ENCODE measurements around the gene COL9A3.

COL9A3 gene

GRCh38 chr20:62825333-62825985, 8.6 kb downstream of the COL9A3 start:
- Histone ChIP-seq H3K18ac (ENCODE audit: low read depth in 1 of 2, low read length in 2 of 2) (no peak overlapping the region), H2AK5ac (ENCODE audit: low read length, severe bottlenecking) (no peak overlapping the region), H2BK15ac (ENCODE audit: low read depth, poor library complexity, severe bottlenecking) (no peak overlapping the region), H4K91ac (ENCODE audit: low read length) (peak overlapping the region; percentile 2), H3K4me3 (ENCODE audit: insufficient read depth in 1 of 2, low read depth in 1 of 2, low read length in 2 of 2) (no peak overlapping the region), H3K23ac (ENCODE audit: low read length in 2 of 2) (no peak overlapping the region), H2BK120ac (ENCODE audit: low read depth, low read length) (no peak overlapping the region), H3K14ac (ENCODE audit: low read length in 2 of 2) (no peak overlapping the region), H3K4me2 (ENCODE audit: low read length, poor library complexity, severe bottlenecking) (no peak overlapping the region), H3K79me1 (replicated peaks; ENCODE audit: low read length, poor library complexity, severe bottlenecking) (no peaks in the 10 kb centered on the region), H2BK12ac (ENCODE audit: low read length in 2 of 2) (no peak overlapping the region), H2AFZ (ENCODE audit: low read depth, low read length) (no peak overlapping the region), H2BK5ac (ENCODE audit: low read depth, low read length, poor library complexity, severe bottlenecking) (no peak overlapping the region), H3K4ac (ENCODE audit: low read depth in 1 of 2, low read length in 2 of 2) (no peak overlapping the region), H3K4me1 (ENCODE audit: control insufficient read depth, insufficient read depth, low read depth, low read length) (peaks cover 26% of the 10 kb centered on the region), H3K27me3 (ENCODE audit: control insufficient read depth in 1 of 2, insufficient read depth in 1 of 2, low read length in 2 of 2) (peaks cover 0 to 24% of the 10 kb centered on the region in 2 experiments), H4K8ac (ENCODE audit: low read length) (no peak overlapping the region), H3K9me3 (ENCODE audit: control insufficient read depth, low read length) (no peaks in the 10 kb centered on the region), H3K36me3 (ENCODE audit: control insufficient read depth in 1 of 2, insufficient read depth in 2 of 2, low read depth in 1 of 2, low read length in 2 of 2) (no peaks in the 10 kb centered on the region), H3K9ac (ENCODE audit: low read length) (no peak overlapping the region), H3K27ac (ENCODE audit: low read length, poor library complexity, severe bottlenecking) (no peak overlapping the region)
- 92% methylated on average over 21 of the region's 22 CpGs for WGBS
- no peak for DNase-seq

- no peaks in the 10 kb centered on the region for H3K9me3 ChIP-seq (ENCODE audit: control insufficient read depth, low read length)
- no peak overlapping the region for H3K14ac ChIP-seq (ENCODE audit: low read length in 2 of 2)
- no peak overlapping the region for H3K4me3 ChIP-seq (ENCODE audit: insufficient read depth in 1 of 2, low read depth in 1 of 2, low read length in 2 of 2)
- WGBS = 85% methylated on average over 27 of the region's 27 CpGs
- H3K4ac ChIP-seq (ENCODE audit: low read depth in 1 of 2, low read length in 2 of 2) = no peak overlapping the region
- H3K23ac ChIP-seq (ENCODE audit: low read length in 2 of 2) = no peak overlapping the region
- no peak overlapping the region for H2BK15ac ChIP-seq (ENCODE audit: low read depth, poor library complexity, severe bottlenecking)
- no peak overlapping the region for H4K91ac ChIP-seq (ENCODE audit: low read length)
- no peak overlapping the region for H3K9ac ChIP-seq (ENCODE audit: low read length)
- H2BK12ac ChIP-seq (ENCODE audit: low read length in 2 of 2) = no peak overlapping the region
- H3K4me2 ChIP-seq (ENCODE audit: low read length, poor library complexity, severe bottlenecking) = no peak overlapping the region
- DNase-seq = no peak
- no peaks in the 10 kb centered on the region for H3K79me1 ChIP-seq (replicated peaks; ENCODE audit: low read length, poor library complexity, severe bottlenecking)
- H3K36me3 ChIP-seq (ENCODE audit: control insufficient read depth in 1 of 2, insufficient read depth in 2 of 2, low read depth in 1 of 2, low read length in 2 of 2) = no peaks in the 10 kb centered on the region
- H3K27ac ChIP-seq (ENCODE audit: low read length, poor library complexity, severe bottlenecking) = no peak overlapping the region
- H2BK120ac ChIP-seq (ENCODE audit: low read depth, low read length) = no peak overlapping the region
- no peak overlapping the region for H2BK5ac ChIP-seq (ENCODE audit: low read depth, low read length, poor library complexity, severe bottlenecking)
- H3K4me1 ChIP-seq (ENCODE audit: control insufficient read depth, insufficient read depth, low read depth, low read length) = peaks cover 28% of the 10 kb centered on the region
- no peak overlapping the region for H2AK5ac ChIP-seq (ENCODE audit: low read length, severe bottlenecking)
- H4K8ac ChIP-seq (ENCODE audit: low read length) = no peak overlapping the region
- no peak overlapping the region for H2AFZ ChIP-seq (ENCODE audit: low read depth, low read length)
- H3K27me3 ChIP-seq (ENCODE audit: control insufficient read depth in 1 of 2, insufficient read depth in 1 of 2, low read length in 2 of 2) = peaks cover 0 to 24% of the 10 kb centered on the region in 2 experiments
- H3K18ac ChIP-seq (ENCODE audit: low read depth in 1 of 2, low read length in 2 of 2) = no peak overlapping the region
Observed at GRCh38 chr20:62825986-62826645, 9.3 kb downstream of the COL9A3 start.

- no peak overlapping the region for H3K14ac ChIP-seq (ENCODE audit: low read length in 2 of 2)
- no peak overlapping the region for H3K18ac ChIP-seq (ENCODE audit: low read depth in 1 of 2, low read length in 2 of 2)
- H3K23ac ChIP-seq (ENCODE audit: low read length in 2 of 2) = no peak overlapping the region
- WGBS = 92% methylated on average over 13 of the region's 24 CpGs
- no peaks in the 10 kb centered on the region for H3K36me3 ChIP-seq (ENCODE audit: control insufficient read depth in 1 of 2, insufficient read depth in 2 of 2, low read depth in 1 of 2, low read length in 2 of 2)
- H2AFZ ChIP-seq (ENCODE audit: low read depth, low read length) = no peak overlapping the region
- no peak overlapping the region for H3K9ac ChIP-seq (ENCODE audit: low read length)
- peak overlapping the region; percentile 50 for H2BK15ac ChIP-seq (ENCODE audit: low read depth, poor library complexity, severe bottlenecking)
- no peak for DNase-seq
- H3K79me1 ChIP-seq (replicated peaks; ENCODE audit: low read length, poor library complexity, severe bottlenecking) = no peaks in the 10 kb centered on the region
- no peaks in the 10 kb centered on the region for H3K9me3 ChIP-seq (ENCODE audit: control insufficient read depth, low read length)
- H2BK5ac ChIP-seq (ENCODE audit: low read depth, low read length, poor library complexity, severe bottlenecking) = no peak overlapping the region
- H3K4me1 ChIP-seq (ENCODE audit: control insufficient read depth, insufficient read depth, low read depth, low read length) = peaks cover 29% of the 10 kb centered on the region
- H2AK5ac ChIP-seq (ENCODE audit: low read length, severe bottlenecking) = no peak overlapping the region
- peaks cover 0 to 28% of the 10 kb centered on the region in 2 experiments for H3K27me3 ChIP-seq (ENCODE audit: control insufficient read depth in 1 of 2, insufficient read depth in 1 of 2, low read length in 2 of 2)
- H4K8ac ChIP-seq (ENCODE audit: low read length) = no peak overlapping the region
- H4K91ac ChIP-seq (ENCODE audit: low read length) = no peak overlapping the region
- no peak overlapping the region for H3K4ac ChIP-seq (ENCODE audit: low read depth in 1 of 2, low read length in 2 of 2)
- no peak overlapping the region for H3K4me2 ChIP-seq (ENCODE audit: low read length, poor library complexity, severe bottlenecking)
- H2BK12ac ChIP-seq (ENCODE audit: low read length in 2 of 2) = no peak overlapping the region
- no peak overlapping the region for H3K4me3 ChIP-seq (ENCODE audit: insufficient read depth in 1 of 2, low read depth in 1 of 2, low read length in 2 of 2)
- H3K27ac ChIP-seq (ENCODE audit: low read length, poor library complexity, severe bottlenecking) = no peak overlapping the region
- no peak overlapping the region for H2BK120ac ChIP-seq (ENCODE audit: low read depth, low read length)
Observed at GRCh38 chr20:62826646-62827310, 9.9 kb downstream of the COL9A3 start.

- Histone ChIP-seq H3K23ac (ENCODE audit: low read length in 2 of 2) (no peak overlapping the region), H2BK12ac (ENCODE audit: low read length in 2 of 2) (no peak overlapping the region), H3K79me1 (replicated peaks; ENCODE audit: low read length, poor library complexity, severe bottlenecking) (no peaks in the 10 kb centered on the region), H3K27me3 (ENCODE audit: control insufficient read depth in 1 of 2, insufficient read depth in 1 of 2, low read length in 2 of 2) (peaks cover 0 to 33% of the 10 kb centered on the region in 2 experiments), H3K14ac (ENCODE audit: low read length in 2 of 2) (no peak overlapping the region), H3K18ac (ENCODE audit: low read depth in 1 of 2, low read length in 2 of 2) (no peak overlapping the region), H4K91ac (ENCODE audit: low read length) (peak overlapping the region; percentile 11), H3K36me3 (ENCODE audit: control insufficient read depth in 1 of 2, insufficient read depth in 2 of 2, low read depth in 1 of 2, low read length in 2 of 2) (no peaks in the 10 kb centered on the region), H3K4me2 (ENCODE audit: low read length, poor library complexity, severe bottlenecking) (no peak overlapping the region), H3K9ac (ENCODE audit: low read length) (no peak overlapping the region), H2BK15ac (ENCODE audit: low read depth, poor library complexity, severe bottlenecking) (no peak overlapping the region), H4K8ac (ENCODE audit: low read length) (no peak overlapping the region), H2AK5ac (ENCODE audit: low read length, severe bottlenecking) (no peak overlapping the region), H3K9me3 (ENCODE audit: control insufficient read depth, low read length) (no peaks in the 10 kb centered on the region), H3K27ac (ENCODE audit: low read length, poor library complexity, severe bottlenecking) (no peak overlapping the region), H3K4me1 (ENCODE audit: control insufficient read depth, insufficient read depth, low read depth, low read length) (peaks cover 30% of the 10 kb centered on the region), H3K4ac (ENCODE audit: low read depth in 1 of 2, low read length in 2 of 2) (no peak overlapping the region), H2BK120ac (ENCODE audit: low read depth, low read length) (no peak overlapping the region), H2BK5ac (ENCODE audit: low read depth, low read length, poor library complexity, severe bottlenecking) (no peak overlapping the region), H3K4me3 (ENCODE audit: insufficient read depth in 1 of 2, low read depth in 1 of 2, low read length in 2 of 2) (no peak overlapping the region), H2AFZ (ENCODE audit: low read depth, low read length) (no peak overlapping the region)
- no peak for DNase-seq
- 86% methylated on average over 29 of the region's 29 CpGs for WGBS
Observed at GRCh38 chr20:62827311-62828038, 10.6 kb downstream of the COL9A3 start.

All from mesenchymal stem cell (in vitro differentiated cells and primary cell).